Left ventricle myocardium inferior (tissue), 1 donor: Measurements from ENCODE around the gene DNM3. TPM values are rescaled to one million over a fixed set of nuclear protein-coding genes. Genes with fewer than 3 reads are reported as not detected.
A peak's percentile ranks its signal among the peaks of the same experiment; 100 is the strongest.

Source experiments
- DNase-seq: peaks from one replicate; pipeline ENCODE4 v3.0.0-alpha.2; 2020
- H3K27ac ChIP-seq: fragments of 200-600 bp; replicated peaks from 2 replicates; pipeline ENCODE4 v1.8.0; 2021
- H3K27me3 ChIP-seq: fragments of 200-600 bp; 2 replicates; pipeline ENCODE4 v1.8.0; 2021; ENCODE audit warnings: low read depth
- H3K36me3 ChIP-seq: fragments of 200-600 bp; 2 replicates; pipeline ENCODE4 v1.8.0; 2021
- H3K4me1 ChIP-seq: fragments of 200-600 bp; 2 replicates; pipeline ENCODE4 v1.8.0; 2021
- H3K4me3 ChIP-seq: fragments of 200-600 bp; 2 replicates; pipeline ENCODE4 v1.8.0; 2021; ENCODE audit warnings: mild to moderate bottlenecking, moderate library complexity
- H3K9me3 ChIP-seq: fragments of 200-600 bp; replicated peaks from 2 replicates; pipeline ENCODE4 v1.8.0; 2021
- intact Hi-C: fragments of 100-400 bp; cut with micrococcal nuclease; formaldehyde crosslinking; loops from one replicate; pipeline ENCODE4 v1.11.0; 2022
- total RNA-seq: library from RNA; stranded (reverse); fragmentation: NEBNext Ultra II Directional; extraction: Animal tissue kit (Norgen Biotek cat#: 25700); gene quantifications from one replicate; pipeline ENCODE4 v1.2.1, GENCODE V29; 2021
- TF ChIP-seq, protein P1 (sequence below): fragments of 200-600 bp; IDR thresholded peaks from 2 replicates; pipeline ENCODE4 v1.8.0; 2021; ENCODE audit warnings: antibody characterized with exemption, mild to moderate bottlenecking, borderline replicate concordance
- donor health status: DM: no; HTN: yes; CAD: no; lungs with severe emphysema.

The DNM3 gene
- total RNA-seq, 1 donor from 2014 or later = 1.2 TPM

DNA sequence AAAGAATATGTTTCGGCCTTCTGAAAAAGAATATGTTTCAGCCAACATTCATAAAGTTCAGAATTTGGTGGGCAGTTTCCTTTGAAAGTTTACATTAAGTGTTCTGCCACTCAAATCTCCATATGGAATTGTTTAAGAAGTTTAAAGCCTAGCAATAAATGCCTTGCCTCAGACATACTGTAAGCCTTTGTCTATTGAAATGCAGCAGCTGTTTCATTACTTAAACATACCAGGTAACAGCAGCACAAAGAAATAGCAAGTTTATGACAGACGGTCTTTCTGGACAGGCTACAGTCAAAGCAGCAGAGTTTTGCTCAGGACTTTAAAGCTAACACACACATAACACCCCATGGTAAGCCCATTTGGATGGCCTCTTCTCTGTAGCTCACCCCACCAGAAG lies 540.6 kb downstream of the DNM3 start:
- TF ChIP-seq, protein P1, sequence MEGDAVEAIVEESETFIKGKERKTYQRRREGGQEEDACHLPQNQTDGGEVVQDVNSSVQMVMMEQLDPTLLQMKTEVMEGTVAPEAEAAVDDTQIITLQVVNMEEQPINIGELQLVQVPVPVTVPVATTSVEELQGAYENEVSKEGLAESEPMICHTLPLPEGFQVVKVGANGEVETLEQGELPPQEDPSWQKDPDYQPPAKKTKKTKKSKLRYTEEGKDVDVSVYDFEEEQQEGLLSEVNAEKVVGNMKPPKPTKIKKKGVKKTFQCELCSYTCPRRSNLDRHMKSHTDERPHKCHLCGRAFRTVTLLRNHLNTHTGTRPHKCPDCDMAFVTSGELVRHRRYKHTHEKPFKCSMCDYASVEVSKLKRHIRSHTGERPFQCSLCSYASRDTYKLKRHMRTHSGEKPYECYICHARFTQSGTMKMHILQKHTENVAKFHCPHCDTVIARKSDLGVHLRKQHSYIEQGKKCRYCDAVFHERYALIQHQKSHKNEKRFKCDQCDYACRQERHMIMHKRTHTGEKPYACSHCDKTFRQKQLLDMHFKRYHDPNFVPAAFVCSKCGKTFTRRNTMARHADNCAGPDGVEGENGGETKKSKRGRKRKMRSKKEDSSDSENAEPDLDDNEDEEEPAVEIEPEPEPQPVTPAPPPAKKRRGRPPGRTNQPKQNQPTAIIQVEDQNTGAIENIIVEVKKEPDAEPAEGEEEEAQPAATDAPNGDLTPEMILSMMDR = no peak
- Histone ChIP-seq H3K27ac (no peak overlapping the region), H3K4me3 (no peak overlapping the region), H3K27me3 (no peaks in the 10 kb centered on the region), H3K9me3 (no peaks in the 10 kb centered on the region), H3K36me3 (no peaks in the 10 kb centered on the region), H3K4me1 (peaks cover 21% of the 10 kb centered on the region)
- no peak for DNase-seq
- intact Hi-C loops = no loop called here

DNA sequence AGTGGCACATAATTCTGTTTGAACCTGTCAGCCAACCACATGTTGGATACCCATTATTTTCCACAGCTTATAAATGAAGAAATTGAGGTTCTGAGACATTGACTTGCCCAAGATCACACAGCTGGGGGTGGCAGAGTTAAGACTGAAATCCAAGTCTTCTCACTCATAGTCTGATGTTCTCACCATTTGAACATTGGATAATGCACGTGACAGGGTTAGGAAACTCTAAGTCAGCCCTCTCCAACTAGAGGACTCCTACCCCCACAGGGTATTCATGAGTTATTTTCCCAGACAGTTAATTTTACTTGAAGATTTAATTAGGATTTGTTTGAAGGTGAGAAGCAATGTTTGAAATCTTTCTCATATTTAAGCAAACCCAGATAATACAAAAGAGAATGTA lies 541.1 kb downstream of the DNM3 start:
- Histone ChIP-seq H3K27ac (no peak overlapping the region), H3K27me3 (no peaks in the 10 kb centered on the region)
- TF ChIP-seq, protein P1 = no peak

DNA sequence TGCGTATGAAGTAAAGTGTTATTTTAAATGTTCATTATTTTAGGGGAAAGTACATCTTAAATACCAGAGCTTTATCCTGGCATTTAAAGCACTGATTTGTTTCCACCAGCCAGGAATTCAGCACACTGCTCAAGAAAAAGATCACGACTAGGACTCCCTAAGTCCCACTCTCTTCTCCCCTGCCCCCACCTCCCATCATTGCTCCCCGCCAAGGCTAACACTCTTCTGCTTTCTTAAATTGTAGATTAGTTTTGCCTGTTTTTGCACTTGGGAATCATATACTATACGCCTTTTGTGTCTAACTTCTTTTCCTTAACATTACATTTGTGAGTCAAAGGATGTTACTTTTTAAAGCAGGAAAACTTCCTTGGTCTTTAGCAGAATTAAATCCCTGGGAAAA lies 541.7 kb downstream of the DNM3 start:
- no peaks in the 10 kb centered on the region for H3K9me3 ChIP-seq
- H3K36me3 ChIP-seq = no peaks in the 10 kb centered on the region
- TF ChIP-seq, protein P1 = no peak
- intact Hi-C loops = no loop called here
- H3K4me3 ChIP-seq = peak overlapping the region; percentile 7
- no peak for DNase-seq
- H3K4me1 ChIP-seq = peaks cover 21% of the 10 kb centered on the region
- no peaks in the 10 kb centered on the region for H3K27me3 ChIP-seq
- no peak overlapping the region for H3K27ac ChIP-seq

More for the DNA sequence above, 541.1 kb downstream of the DNM3 start:
- no peak for DNase-seq
- H3K9me3 ChIP-seq = no peaks in the 10 kb centered on the region
- H3K4me3 ChIP-seq = no peak overlapping the region
- H3K4me1 ChIP-seq = peaks cover 21% of the 10 kb centered on the region
- intact Hi-C loops = no loop called here
- H3K36me3 ChIP-seq = no peaks in the 10 kb centered on the region

DNA sequence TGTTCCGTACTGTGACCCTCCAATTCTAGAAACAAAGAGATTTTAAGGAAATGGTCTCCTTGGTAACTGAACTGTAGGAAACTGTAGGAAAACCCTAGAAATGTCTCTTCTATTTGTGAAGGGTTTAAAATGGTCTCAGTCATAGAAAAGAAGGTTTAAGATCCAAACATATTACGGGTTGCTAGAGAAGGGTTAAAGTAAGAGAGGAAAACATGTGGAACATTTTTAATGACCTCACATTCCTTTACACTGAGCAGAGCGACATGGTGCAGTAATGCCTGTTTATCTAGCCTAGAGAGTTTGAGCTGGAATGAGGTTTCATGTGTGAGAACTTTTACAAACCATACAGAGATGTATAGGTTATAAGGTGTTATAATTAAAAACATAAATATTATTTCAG lies 542.2 kb downstream of the DNM3 start:
- Histone ChIP-seq H3K27ac (no peak overlapping the region), H3K4me3 (peak overlapping the region; percentile 7), H3K4me1 (peaks cover 22% of the 10 kb centered on the region), H3K9me3 (no peaks in the 10 kb centered on the region), H3K27me3 (no peaks in the 10 kb centered on the region), H3K36me3 (no peaks in the 10 kb centered on the region)
- no peak for DNase-seq
- TF ChIP-seq, protein P1 = no peak
- intact Hi-C loops = no loop called here

DNA sequence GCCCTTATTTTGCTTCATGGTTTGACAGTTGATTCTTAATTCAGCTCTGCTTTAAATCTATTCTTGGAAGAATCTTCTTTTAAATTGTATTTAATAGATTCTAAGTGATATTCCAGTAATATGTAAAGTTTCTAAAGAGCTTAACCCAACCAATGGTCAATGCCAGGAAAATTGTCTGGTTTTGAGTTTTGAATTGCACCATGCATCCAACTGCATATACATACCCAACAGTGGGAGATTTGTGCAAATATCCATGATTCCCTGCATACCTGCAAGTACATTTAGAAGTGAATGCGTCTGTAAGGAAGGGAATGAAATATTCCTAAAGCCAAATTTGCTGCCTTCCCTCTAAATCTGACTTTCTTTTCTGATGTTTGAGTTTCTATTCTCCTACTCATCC lies 543.4 kb downstream of the DNM3 start:
- no peak overlapping the region for H3K27ac ChIP-seq
- H3K4me3 ChIP-seq = no peak overlapping the region
- no peak for DNase-seq
- no peaks in the 10 kb centered on the region for H3K36me3 ChIP-seq
- no peaks in the 10 kb centered on the region for H3K27me3 ChIP-seq
- peaks cover 34% of the 10 kb centered on the region for H3K4me1 ChIP-seq
- intact Hi-C loops = no loop called here
- TF ChIP-seq, protein P1 = no peak
- no peaks in the 10 kb centered on the region for H3K9me3 ChIP-seq

DNA sequence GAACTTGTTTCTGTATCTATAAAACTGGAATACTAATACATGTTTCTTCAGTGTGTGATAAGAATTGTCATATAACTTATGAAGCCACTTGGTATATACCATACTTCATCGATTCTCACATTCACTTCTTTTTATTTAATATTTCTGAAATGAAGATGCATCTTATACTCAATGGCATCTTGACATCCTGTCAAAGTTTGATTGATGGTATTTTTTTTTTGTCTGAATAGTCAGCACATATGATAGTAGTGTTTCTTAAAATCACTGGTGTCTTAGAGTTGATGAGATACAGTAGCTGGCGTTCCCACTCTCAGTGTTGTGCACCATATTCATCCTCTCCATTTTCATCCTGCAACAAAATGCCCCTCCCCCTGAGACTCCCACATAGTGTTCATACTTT lies 544.7 kb downstream of the DNM3 start:
- peaks cover 41% of the 10 kb centered on the region for H3K4me1 ChIP-seq
- H3K4me3 ChIP-seq = no peak overlapping the region
- DNase-seq = no peak
- H3K36me3 ChIP-seq = no peaks in the 10 kb centered on the region
- H3K27ac ChIP-seq = no peak overlapping the region
- intact Hi-C loops = no loop called here
- H3K9me3 ChIP-seq = no peaks in the 10 kb centered on the region
- no peaks in the 10 kb centered on the region for H3K27me3 ChIP-seq
- TF ChIP-seq, protein P1 = no peak
